ENCODE measurements around the gene GSTA5. TPM values are rescaled to one million over a fixed set of nuclear protein-coding genes. Genes with fewer than 3 reads are reported as not detected.
"Not testable (repeated sequence)": the region's sequence is repeated elsewhere in the genome, so short reads cannot be mapped to it uniquely, and the experiment has no call there.

The GSTA5 gene
- total RNA-seq, 1 donor from 2014 or later, result not detected

- H3K9me3 Mint-ChIP-seq; H3K27ac Mint-ChIP-seq; DNase-seq (ENCODE audit: low spot score); intact Hi-C loops (cut with micrococcal nuclease); H3K27me3 Mint-ChIP-seq (ENCODE audit: low read depth); H3K4me1 Mint-ChIP-seq (ENCODE audit: low read depth); H3K4me3 Mint-ChIP-seq (ENCODE audit: low read depth); H3K36me3 Mint-ChIP-seq (ENCODE audit: low read depth): not testable (repeated sequence)
Measured at GRCh38 chr6:52827073-52827783, 13.4 kb downstream of the GSTA5 start.

DNA sequence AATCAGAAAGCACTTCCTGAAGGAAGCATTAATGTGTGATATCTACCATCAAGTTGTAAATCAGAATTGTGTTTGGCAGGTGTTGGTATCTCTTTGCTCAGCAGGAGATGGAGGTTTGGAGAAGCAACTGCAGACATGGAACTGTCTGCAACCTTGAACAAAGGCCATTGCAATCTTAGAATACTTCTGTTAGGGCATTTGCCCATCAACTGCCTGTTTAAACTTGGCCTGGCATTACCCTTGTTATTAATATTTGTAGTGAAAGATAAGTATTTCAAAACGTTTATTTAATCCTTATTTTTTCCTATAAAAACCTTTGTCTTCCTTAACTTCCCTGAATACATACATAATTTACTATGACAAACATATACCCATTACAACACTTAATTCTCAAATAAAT, 14.1 kb downstream of the GSTA5 start:
- no peak overlapping the region for H3K4me3 Mint-ChIP-seq (ENCODE audit: low read depth)
- no peaks in the 10 kb centered on the region for H3K4me1 Mint-ChIP-seq (ENCODE audit: low read depth)
- H3K9me3 Mint-ChIP-seq, result no peaks in the 10 kb centered on the region
- DNase-seq (ENCODE audit: low spot score), result no peak
- peaks cover 3% of the 10 kb centered on the region for H3K27me3 Mint-ChIP-seq (ENCODE audit: low read depth)
- intact Hi-C loops (cut with micrococcal nuclease), result no loop called here
- no peak overlapping the region for H3K27ac Mint-ChIP-seq
- H3K36me3 Mint-ChIP-seq (ENCODE audit: low read depth), result no peaks in the 10 kb centered on the region

DNA sequence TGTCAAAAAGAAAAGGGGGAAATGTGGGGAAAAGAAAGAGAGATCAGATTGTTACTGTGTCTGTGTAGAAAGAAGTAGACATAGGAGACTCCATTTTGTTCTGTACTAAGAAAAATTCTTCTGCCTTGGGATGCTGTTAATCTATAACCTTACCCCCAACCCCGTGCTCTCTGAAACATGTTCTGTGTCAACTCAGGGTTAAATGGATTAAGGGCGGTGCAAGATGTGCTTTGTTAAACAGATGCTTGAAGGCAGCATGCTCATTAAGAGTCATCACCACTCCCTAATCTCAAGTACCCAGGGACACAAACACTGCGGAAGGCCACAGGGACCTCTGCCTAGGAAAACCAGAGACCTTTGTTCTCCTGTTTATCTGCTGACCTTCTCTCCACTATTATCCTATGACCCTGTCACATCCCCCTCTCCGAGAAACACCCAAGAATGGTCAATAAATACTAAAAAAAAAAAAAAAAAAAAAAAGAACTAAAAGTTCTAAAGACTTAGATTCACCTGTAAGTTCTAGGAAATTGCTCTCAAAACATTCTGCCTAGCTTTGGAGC, 14.6 kb downstream of the GSTA5 start:
- H3K4me3 Mint-ChIP-seq (ENCODE audit: low read depth); DNase-seq (ENCODE audit: low spot score); intact Hi-C loops (cut with micrococcal nuclease); H3K27ac Mint-ChIP-seq; H3K27me3 Mint-ChIP-seq (ENCODE audit: low read depth); H3K4me1 Mint-ChIP-seq (ENCODE audit: low read depth); H3K36me3 Mint-ChIP-seq (ENCODE audit: low read depth); H3K9me3 Mint-ChIP-seq: not testable (repeated sequence)

GRCh38 chr6:52825270-52825793, 15.3 kb downstream of the GSTA5 start:
- H3K4me1 Mint-ChIP-seq (ENCODE audit: low read depth); H3K27ac Mint-ChIP-seq; DNase-seq (ENCODE audit: low spot score); intact Hi-C loops (cut with micrococcal nuclease); H3K9me3 Mint-ChIP-seq; H3K27me3 Mint-ChIP-seq (ENCODE audit: low read depth); H3K4me3 Mint-ChIP-seq (ENCODE audit: low read depth); H3K36me3 Mint-ChIP-seq (ENCODE audit: low read depth): not testable (repeated sequence)

- no peak for DNase-seq (ENCODE audit: low spot score)
- no peak overlapping the region for H3K27ac Mint-ChIP-seq
- intact Hi-C loops (cut with micrococcal nuclease), result no loop called here
- no peaks in the 10 kb centered on the region for H3K4me1 Mint-ChIP-seq (ENCODE audit: low read depth)
- H3K36me3 Mint-ChIP-seq (ENCODE audit: low read depth), result no peaks in the 10 kb centered on the region
- no peaks in the 10 kb centered on the region for H3K9me3 Mint-ChIP-seq
- no peak overlapping the region for H3K4me3 Mint-ChIP-seq (ENCODE audit: low read depth)
- H3K27me3 Mint-ChIP-seq (ENCODE audit: low read depth), result peaks cover 3% of the 10 kb centered on the region
Measured at GRCh38 chr6:52821842-52822241, 18.8 kb downstream of the GSTA5 start.

- Mint-ChIP-seq H3K4me3 (ENCODE audit: low read depth) (no peak overlapping the region), H3K27me3 (ENCODE audit: low read depth) (no peaks in the 10 kb centered on the region), H3K9me3 (no peaks in the 10 kb centered on the region), H3K27ac (no peak overlapping the region), H3K4me1 (ENCODE audit: low read depth) (no peaks in the 10 kb centered on the region), H3K36me3 (ENCODE audit: low read depth) (no peaks in the 10 kb centered on the region)
- DNase-seq (ENCODE audit: low spot score), result no peak
- intact Hi-C loops (cut with micrococcal nuclease), result no loop called here
Measured at GRCh38 chr6:52820198-52820597, 20.4 kb downstream of the GSTA5 start.

DNA sequence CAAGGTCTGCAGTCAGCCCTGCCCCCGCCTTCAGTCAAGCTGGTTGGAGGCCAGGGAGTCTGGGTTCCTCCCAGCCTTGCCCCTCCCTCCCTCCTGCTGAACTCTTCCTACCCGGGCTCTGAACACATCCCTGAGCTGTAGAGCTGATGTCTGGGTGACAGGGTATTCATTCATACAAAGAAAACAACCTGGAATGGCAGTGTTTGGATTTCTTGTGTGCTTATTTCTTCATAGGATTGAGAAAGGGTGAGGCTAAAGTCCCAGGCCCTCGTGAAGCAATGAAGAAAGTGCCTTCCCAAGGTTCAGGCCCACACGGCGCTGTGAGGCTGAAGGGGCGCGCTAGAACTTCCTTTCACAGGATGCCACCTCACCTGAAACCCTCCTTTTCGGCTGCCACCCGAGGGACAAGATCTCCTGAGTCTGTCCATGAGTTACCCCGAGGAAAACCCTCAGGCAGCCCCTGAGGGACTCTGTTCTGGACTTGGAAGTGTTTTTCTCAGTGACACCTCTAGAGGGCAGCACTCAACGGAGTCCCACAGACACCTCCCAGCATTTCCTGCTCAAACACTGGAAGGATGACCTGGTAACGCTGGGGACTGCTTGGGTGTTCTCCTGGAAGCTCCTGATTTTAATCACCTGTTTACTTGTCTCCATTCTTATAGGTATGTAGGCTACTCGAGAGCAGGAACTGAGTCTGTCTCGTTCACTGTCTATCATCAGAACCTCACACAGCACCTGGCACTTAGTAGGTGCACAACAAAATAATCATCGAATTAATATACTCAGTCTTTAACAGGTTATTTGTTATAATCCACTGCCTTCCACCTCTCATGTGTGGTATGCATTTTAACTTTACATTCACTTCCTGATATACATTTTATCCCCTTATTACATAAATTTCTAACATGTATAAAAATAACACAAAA, 25.2 kb downstream of the GSTA5 start:
- Mint-ChIP-seq H3K36me3 (ENCODE audit: low read depth) (no peaks in the 10 kb centered on the region), H3K27me3 (ENCODE audit: low read depth) (peaks cover 15% of the 10 kb centered on the region), H3K27ac (no peak overlapping the region), H3K4me1 (ENCODE audit: low read depth) (no peaks in the 10 kb centered on the region), H3K9me3 (no peaks in the 10 kb centered on the region), H3K4me3 (ENCODE audit: low read depth) (no peak overlapping the region)
- intact Hi-C loops (cut with micrococcal nuclease), result loop anchor here (5.0 kb wide), 2 partner anchors 262 to 667 kb away; no protein-coding TSS in a partner anchor
- DNase-seq (ENCODE audit: low spot score), result peak; percentile 24

GRCh38 chr6:52814545-52814944, 26.1 kb downstream of the GSTA5 start:
- DNase-seq (ENCODE audit: low spot score); H3K4me3 Mint-ChIP-seq (ENCODE audit: low read depth); H3K36me3 Mint-ChIP-seq (ENCODE audit: low read depth); intact Hi-C loops (cut with micrococcal nuclease); H3K9me3 Mint-ChIP-seq; H3K27ac Mint-ChIP-seq; H3K4me1 Mint-ChIP-seq (ENCODE audit: low read depth): not testable (repeated sequence)
- peaks cover 15% of the 10 kb centered on the region for H3K27me3 Mint-ChIP-seq (ENCODE audit: low read depth)

- intact Hi-C loops (cut with micrococcal nuclease); H3K4me1 Mint-ChIP-seq (ENCODE audit: low read depth); H3K9me3 Mint-ChIP-seq; H3K4me3 Mint-ChIP-seq (ENCODE audit: low read depth); DNase-seq (ENCODE audit: low spot score); H3K36me3 Mint-ChIP-seq (ENCODE audit: low read depth); H3K27ac Mint-ChIP-seq: not testable (repeated sequence)
- H3K27me3 Mint-ChIP-seq (ENCODE audit: low read depth), result peaks cover 21% of the 10 kb centered on the region
Measured at GRCh38 chr6:52809777-52810176, 30.8 kb downstream of the GSTA5 start.

- Mint-ChIP-seq H3K36me3 (ENCODE audit: low read depth) (no peaks in the 10 kb centered on the region), H3K9me3 (no peaks in the 10 kb centered on the region), H3K4me3 (ENCODE audit: low read depth) (no peak overlapping the region), H3K27me3 (ENCODE audit: low read depth) (peaks cover 21% of the 10 kb centered on the region), H3K4me1 (ENCODE audit: low read depth) (no peaks in the 10 kb centered on the region), H3K27ac (no peak overlapping the region)
- intact Hi-C loops (cut with micrococcal nuclease), result no loop called here
- DNase-seq (ENCODE audit: low spot score), result no peak
Measured at GRCh38 chr6:52808660-52809059, 32.0 kb downstream of the GSTA5 start.

DNA sequence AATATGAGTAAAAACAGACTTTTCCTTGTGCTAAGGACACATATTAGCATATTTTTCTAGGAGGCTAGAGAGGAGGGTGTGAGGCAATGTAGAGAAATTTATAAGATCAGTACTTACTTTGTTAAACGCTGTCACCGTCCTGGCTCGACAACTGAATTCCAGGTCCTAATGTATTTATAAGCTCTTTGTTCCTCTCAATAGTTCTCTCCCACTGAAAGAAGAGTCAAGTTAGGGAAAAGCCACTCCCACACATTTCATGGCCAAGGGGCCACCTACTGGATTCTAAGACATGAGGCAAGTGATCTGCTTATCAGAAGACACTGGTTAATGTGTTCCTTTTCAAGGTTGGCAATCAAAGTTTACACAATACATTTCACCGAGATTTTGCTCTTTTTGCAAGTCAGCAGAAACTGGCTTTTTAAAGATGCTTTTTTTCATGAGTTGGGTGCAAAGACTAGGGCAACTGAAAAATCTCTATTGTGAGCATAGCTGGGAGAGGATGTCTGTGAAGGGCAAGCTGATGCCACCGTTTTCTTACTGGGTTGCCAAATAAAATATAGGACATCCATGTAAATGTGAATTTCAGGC, 36.9 kb downstream of the GSTA5 start, which contains the start of gene GSTA1:
Gene GSTA1, minus strand, starts transcription at position 149 of the 588 bp plus-strand sequence. CDS start 4,549 bp downstream, outside the sequence.
- H3K36me3 Mint-ChIP-seq (ENCODE audit: low read depth); H3K9me3 Mint-ChIP-seq; DNase-seq (ENCODE audit: low spot score); intact Hi-C loops (cut with micrococcal nuclease); H3K4me3 Mint-ChIP-seq (ENCODE audit: low read depth); H3K27ac Mint-ChIP-seq; H3K4me1 Mint-ChIP-seq (ENCODE audit: low read depth): not testable (repeated sequence)
- H3K27me3 Mint-ChIP-seq (ENCODE audit: low read depth), result peaks cover 19% of the 10 kb centered on the region

- Mint-ChIP-seq H3K4me3 (ENCODE audit: low read depth) (no peak overlapping the region), H3K36me3 (ENCODE audit: low read depth) (no peaks in the 10 kb centered on the region), H3K27me3 (ENCODE audit: low read depth) (peaks cover 18% of the 10 kb centered on the region), H3K9me3 (no peaks in the 10 kb centered on the region), H3K4me1 (ENCODE audit: low read depth) (no peaks in the 10 kb centered on the region), H3K27ac (no peak overlapping the region)
- intact Hi-C loops (cut with micrococcal nuclease), result no loop called here
- no peak for DNase-seq (ENCODE audit: low spot score)
Measured at GRCh38 chr6:52802806-52803205, 37.8 kb downstream of the GSTA5 start.
